ENCODE results near the gene TRUB2.
"Not testable (repeated sequence)": the region's sequence is repeated elsewhere in the genome, so short reads cannot be mapped to it uniquely, and the experiment has no call there.

TRUB2 gene

GRCh38 chr9:128342971-128343680 is 20.9 kb upstream of the TRUB2 start:
- H3K4me3 ChIP-seq (ENCODE audit: low read depth, low read length), result no peak overlapping the region
- no peak for TF ChIP-seq CTCF (IDR thresholded peaks at IDR 0.05; ENCODE audit: control insufficient read depth, extremely low read depth, insufficient read depth)
- no peak for DNase-seq (ENCODE audit: low read depth)

GRCh38 chr9:128341435-128341849 is 19.2 kb upstream of the TRUB2 start:
- peak; percentile 42 for DNase-seq (ENCODE audit: low read depth)
- peak; percentile 72 for TF ChIP-seq CTCF (IDR thresholded peaks at IDR 0.05; ENCODE audit: control insufficient read depth, extremely low read depth, insufficient read depth)
- H3K4me3 ChIP-seq (ENCODE audit: low read depth, low read length), result peak overlapping the region; percentile 73

- DNase-seq (ENCODE audit: low read depth), result no peak
- TF ChIP-seq CTCF (IDR thresholded peaks at IDR 0.05; ENCODE audit: control insufficient read depth, extremely low read depth, insufficient read depth), result no peak
- H3K4me3 ChIP-seq (ENCODE audit: low read depth, low read length), result peak overlapping the region; percentile 73
These were observed 18.6 kb upstream of the TRUB2 start for GRCh38 chr9:128340691-128341434.

GRCh38 chr9:128339761-128340690 is 17.8 kb upstream of the TRUB2 start, which contains the start of gene SLC27A4:
SLC27A4 (plus strand) TSS chr9:128340527; CDS start chr9:128343133, 2,606 bp downstream.
- DNase-seq (ENCODE audit: low read depth), result peak; percentile 83
- no peak for TF ChIP-seq CTCF (IDR thresholded peaks at IDR 0.05; ENCODE audit: control insufficient read depth, extremely low read depth, insufficient read depth)
- H3K4me3 ChIP-seq (ENCODE audit: low read depth, low read length), result peak within 1 kb of the TSS; percentile 73

GRCh38 chr9:128338852-128339614 is 16.8 kb upstream of the TRUB2 start:
- DNase-seq (ENCODE audit: low read depth); H3K4me3 ChIP-seq (ENCODE audit: low read depth, low read length): not testable (repeated sequence)

- TF ChIP-seq CTCF (IDR thresholded peaks at IDR 0.05; ENCODE audit: control insufficient read depth, extremely low read depth, insufficient read depth), result no peak
- H3K4me3 ChIP-seq (ENCODE audit: low read depth, low read length), result no peak overlapping the region
- no peak for DNase-seq (ENCODE audit: low read depth)
These were observed 15.7 kb upstream of the TRUB2 start for GRCh38 chr9:128337936-128338335.

All from LNCaP clone FGC (cell line).